ENCODE measurements around the gene UTP4. TPM values are rescaled to one million over a fixed set of nuclear protein-coding genes. Genes with fewer than 3 reads are reported as not detected.

The UTP4 gene
- total RNA-seq, 2 experiments from 2014 or later, result 40.1 to 40.3 TPM

DNA sequence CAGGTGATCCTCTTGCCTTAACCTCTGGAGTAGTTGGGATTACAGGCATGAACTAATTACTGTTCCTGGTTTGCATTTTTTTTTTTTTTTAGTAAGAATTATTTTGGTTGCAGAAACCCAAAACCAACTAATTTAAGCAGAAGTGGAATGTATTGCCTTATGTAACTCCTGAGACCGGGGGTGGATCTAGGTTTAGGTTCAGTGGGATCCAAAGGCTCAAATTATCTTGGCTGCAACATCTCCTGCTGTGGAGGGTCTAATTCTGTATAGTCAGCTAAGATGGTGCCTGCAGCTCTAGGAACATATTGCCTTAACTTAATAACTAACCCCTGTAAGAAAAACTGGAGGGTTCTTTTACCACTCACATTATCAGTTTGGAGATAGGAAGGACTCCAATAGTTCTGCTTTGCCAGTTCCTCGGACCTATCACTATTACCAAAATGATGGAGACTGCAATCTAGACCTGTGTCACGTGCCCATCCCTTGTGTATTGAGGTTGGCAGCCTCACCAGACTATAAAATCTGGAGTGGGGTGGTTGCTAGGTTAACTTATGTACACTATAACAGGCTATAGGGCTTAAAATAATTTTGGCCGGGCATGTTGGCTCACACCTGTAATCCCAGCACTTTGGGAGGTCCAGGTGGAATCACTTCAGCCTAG lies 63.0 kb downstream of the UTP4 start:
- H3K27ac Mint-ChIP-seq, result no peak overlapping the region
- Histone ChIP-seq H3K27ac (ENCODE audit: low read depth in 1 of 2, low read length in 2 of 2) (no peak overlapping the region), H3K36me3 (ENCODE audit: insufficient read depth, low read length) (no peaks in the 10 kb centered on the region), H3K4me1 (ENCODE audit: insufficient read depth, low read length) (peaks cover 11% of the 10 kb centered on the region), H3K4me3 (ENCODE audit: low read length) (no peak overlapping the region), H3K27me3 (ENCODE audit: control insufficient read depth in 1 of 2, insufficient read depth in 2 of 2, low read length in 2 of 2) (no peaks in the 10 kb centered on the region), H3K9me3 (ENCODE audit: control insufficient read depth in 1 of 2, insufficient read depth in 1 of 2, low read length in 2 of 2) (no peaks in the 10 kb centered on the region)
- H3K4me3 Mint-ChIP-seq, result no peak overlapping the region
- no peaks in the 10 kb centered on the region for H3K27me3 Mint-ChIP-seq
- DNase-seq, result no peak
- ChIA-PET POLR2A (interaction anchor here (0.7 kb wide), 1 partner anchor 59 kb away, joined by 4 read pairs; no protein-coding TSS in a partner anchor), CTCF (no interaction called here)
- peaks cover 21% of the 10 kb centered on the region for H3K4me1 Mint-ChIP-seq (ENCODE audit: low read depth)
- no peaks in the 10 kb centered on the region for H3K9me3 Mint-ChIP-seq
- TF ChIP-seq, protein P1, sequence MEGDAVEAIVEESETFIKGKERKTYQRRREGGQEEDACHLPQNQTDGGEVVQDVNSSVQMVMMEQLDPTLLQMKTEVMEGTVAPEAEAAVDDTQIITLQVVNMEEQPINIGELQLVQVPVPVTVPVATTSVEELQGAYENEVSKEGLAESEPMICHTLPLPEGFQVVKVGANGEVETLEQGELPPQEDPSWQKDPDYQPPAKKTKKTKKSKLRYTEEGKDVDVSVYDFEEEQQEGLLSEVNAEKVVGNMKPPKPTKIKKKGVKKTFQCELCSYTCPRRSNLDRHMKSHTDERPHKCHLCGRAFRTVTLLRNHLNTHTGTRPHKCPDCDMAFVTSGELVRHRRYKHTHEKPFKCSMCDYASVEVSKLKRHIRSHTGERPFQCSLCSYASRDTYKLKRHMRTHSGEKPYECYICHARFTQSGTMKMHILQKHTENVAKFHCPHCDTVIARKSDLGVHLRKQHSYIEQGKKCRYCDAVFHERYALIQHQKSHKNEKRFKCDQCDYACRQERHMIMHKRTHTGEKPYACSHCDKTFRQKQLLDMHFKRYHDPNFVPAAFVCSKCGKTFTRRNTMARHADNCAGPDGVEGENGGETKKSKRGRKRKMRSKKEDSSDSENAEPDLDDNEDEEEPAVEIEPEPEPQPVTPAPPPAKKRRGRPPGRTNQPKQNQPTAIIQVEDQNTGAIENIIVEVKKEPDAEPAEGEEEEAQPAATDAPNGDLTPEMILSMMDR (IDR thresholded peaks at IDR 0.05), result no peak
- intact Hi-C loops (cut with DNase I, micrococcal nuclease), result no loop called here
- no peak for ATAC-seq (ENCODE audit: poor library complexity)
- H3K36me3 Mint-ChIP-seq (ENCODE audit: low read depth), result peaks cover 6% of the 10 kb centered on the region

DNA sequence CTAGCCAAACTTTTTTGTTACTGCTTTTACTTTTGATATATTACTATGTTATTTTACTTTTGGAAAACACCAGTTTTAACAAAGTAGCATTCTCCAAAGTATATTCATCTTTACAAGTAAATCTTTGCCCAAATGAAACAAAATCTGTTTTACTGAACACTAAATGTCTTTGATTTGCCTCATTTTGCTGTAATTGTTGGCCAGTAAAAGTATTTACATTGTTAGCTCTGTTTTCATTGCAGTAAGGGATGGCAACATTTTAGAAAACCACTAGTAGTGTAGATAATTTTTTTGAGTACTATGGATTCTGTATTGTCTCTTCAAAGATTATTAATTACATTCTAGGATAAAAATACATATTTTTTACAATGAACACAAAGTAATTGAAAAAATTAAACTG lies 65.1 kb downstream of the UTP4 start:
- Histone ChIP-seq H3K36me3 (ENCODE audit: insufficient read depth, low read length) (no peaks in the 10 kb centered on the region), H3K4me1 (ENCODE audit: insufficient read depth, low read length) (no peaks in the 10 kb centered on the region), H3K9me3 (ENCODE audit: control insufficient read depth in 1 of 2, insufficient read depth in 1 of 2, low read length in 2 of 2) (no peaks in the 10 kb centered on the region), H3K27ac (ENCODE audit: low read depth in 1 of 2, low read length in 2 of 2) (no peak overlapping the region), H3K4me3 (ENCODE audit: low read length) (no peak overlapping the region), H3K27me3 (ENCODE audit: control insufficient read depth in 1 of 2, insufficient read depth in 2 of 2, low read length in 2 of 2) (no peaks in the 10 kb centered on the region)
- TF ChIP-seq, protein P1 (IDR thresholded peaks at IDR 0.05), result no peak
- H3K4me1 Mint-ChIP-seq (ENCODE audit: low read depth), result peaks cover 11% of the 10 kb centered on the region
- intact Hi-C loops (cut with DNase I, micrococcal nuclease), result no loop called here
- ATAC-seq (ENCODE audit: poor library complexity), result no peak
- ChIA-PET CTCF (no interaction called here), POLR2A (no interaction called here)
- no peaks in the 10 kb centered on the region for H3K27me3 Mint-ChIP-seq
- no peaks in the 10 kb centered on the region for H3K36me3 Mint-ChIP-seq (ENCODE audit: low read depth)
- no peak for DNase-seq
- no peaks in the 10 kb centered on the region for H3K9me3 Mint-ChIP-seq
- no peak overlapping the region for H3K4me3 Mint-ChIP-seq
- H3K27ac Mint-ChIP-seq, result no peak overlapping the region

DNA sequence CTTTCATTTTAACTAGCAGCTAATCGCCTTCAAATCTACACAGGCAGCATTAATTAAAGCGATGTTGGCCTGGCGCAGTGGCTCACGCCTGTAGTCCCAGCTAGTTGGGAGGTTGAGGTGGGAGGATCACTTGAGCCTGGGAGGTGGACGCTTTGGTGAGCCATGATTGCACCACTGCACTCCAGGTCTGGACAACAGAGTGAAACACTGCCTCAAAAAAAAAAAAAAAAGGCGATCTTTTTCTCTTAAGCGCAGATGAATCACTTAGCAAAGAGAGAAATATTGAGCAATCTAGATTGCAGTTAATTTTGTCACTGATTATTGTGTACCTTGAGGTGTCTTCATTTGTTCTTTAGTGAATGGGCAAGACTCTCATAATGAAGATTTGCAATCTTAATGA lies 66.9 kb downstream of the UTP4 start:
- ATAC-seq (ENCODE audit: poor library complexity) (no peak), DNase-seq (no peak)
- TF ChIP-seq, protein P1 (IDR thresholded peaks at IDR 0.05), result no peak
- Mint-ChIP-seq H3K36me3 (ENCODE audit: low read depth) (no peaks in the 10 kb centered on the region), H3K27me3 (no peaks in the 10 kb centered on the region), H3K4me1 (ENCODE audit: low read depth) (peaks cover 15% of the 10 kb centered on the region), H3K27ac (no peak overlapping the region), H3K4me3 (no peak overlapping the region), H3K9me3 (no peaks in the 10 kb centered on the region)
- ChIA-PET CTCF (no interaction called here), POLR2A (interaction anchor here (1.1 kb wide), 1 partner anchor 11 kb away, joined by 5 read pairs; no protein-coding TSS in a partner anchor)
- Histone ChIP-seq H3K4me3 (ENCODE audit: low read length) (no peak overlapping the region), H3K9me3 (ENCODE audit: control insufficient read depth in 1 of 2, insufficient read depth in 1 of 2, low read length in 2 of 2) (no peaks in the 10 kb centered on the region), H3K36me3 (ENCODE audit: insufficient read depth, low read length) (no peaks in the 10 kb centered on the region), H3K27ac (ENCODE audit: low read depth in 1 of 2, low read length in 2 of 2) (no peak overlapping the region), H3K4me1 (ENCODE audit: insufficient read depth, low read length) (no peaks in the 10 kb centered on the region), H3K27me3 (ENCODE audit: control insufficient read depth in 1 of 2, insufficient read depth in 2 of 2, low read length in 2 of 2) (no peaks in the 10 kb centered on the region)
- intact Hi-C loops (cut with DNase I, micrococcal nuclease), result no loop called here

Data from CD4-positive, alpha-beta T cell (primary cell).